Lower leg skin (tissue), 3 donors: Measurements from ENCODE around the gene SPAG4.

ENCODE experiments used
- CTCF ChIP-seq, 3 donors: fragments of 450-650 bp; IDR thresholded peaks; one replicate each; pipeline ENCODE4 v1.5.1; 2016; ENCODE audit warnings: antibody characterized with exemption in 3 of 3, mild to moderate bottlenecking in 3 of 3, moderate library complexity in 2 of 3
- POLR2A ChIP-seq, 2 donors: fragments of 450-650 bp; IDR thresholded peaks; one replicate each; pipeline ENCODE4 v1.6.1; 2016 to 2017; ENCODE audit warnings: antibody characterized with exemption in 2 of 2, mild to moderate bottlenecking in 1 of 2, moderate library complexity in 1 of 2

DNA sequence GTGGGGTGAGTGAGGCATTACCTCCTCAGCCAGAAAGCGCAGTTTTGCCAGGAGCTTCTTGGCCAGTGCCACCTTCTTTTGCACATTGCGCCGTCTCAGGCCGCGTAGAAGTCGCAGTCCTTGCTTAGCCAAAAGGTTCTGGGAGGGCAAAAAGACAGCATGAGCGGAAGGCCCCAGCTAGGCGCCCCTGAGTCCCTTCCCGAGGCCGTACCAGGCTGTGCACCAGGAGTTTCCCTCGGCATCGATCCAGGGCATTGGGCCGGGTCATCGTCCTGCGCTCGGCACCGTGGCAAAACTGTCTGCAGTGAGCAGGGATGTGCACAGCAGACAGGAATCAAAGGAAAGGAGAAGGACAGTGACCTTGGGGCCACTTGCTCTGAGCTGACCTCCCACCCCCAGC, 20.2 kb upstream of the SPAG4 start:
- TF ChIP-seq CTCF (IDR thresholded peaks at IDR 0.05) (no peak), POLR2A (IDR thresholded peaks at IDR 0.05) (no peak)
